ENCODE results near the gene ITFG2. TPM values are rescaled to one million over a fixed set of nuclear protein-coding genes. Genes with fewer than 3 reads are reported as not detected.
A peak's percentile ranks its signal among the peaks of the same experiment; 100 is the strongest.

ITFG2 gene
- total RNA-seq, 4 donors from 2014 or later = 34.5 to 45.0 (median 36.9) TPM

DNA sequence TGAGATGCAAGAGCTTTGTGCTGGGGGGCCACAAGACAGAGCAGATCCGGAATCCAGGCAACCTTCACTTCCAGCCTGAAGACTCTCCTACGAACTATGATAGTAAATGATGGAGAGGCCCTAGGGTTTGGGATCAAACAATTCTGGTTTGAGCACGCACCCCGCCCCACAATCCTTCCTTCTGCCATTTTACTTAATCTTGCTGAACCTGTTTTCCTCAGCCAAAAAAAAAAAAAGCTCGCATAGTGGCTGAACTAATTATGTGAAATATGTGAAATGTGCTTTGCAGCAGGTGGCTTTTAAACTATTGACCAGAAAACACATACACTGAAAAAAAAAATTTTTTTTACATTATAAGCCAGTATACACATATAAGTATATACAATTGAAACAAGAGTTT, 667 bp upstream of the ITFG2 start:
- TF ChIP-seq EP300 (IDR thresholded peaks at IDR 0.05) = no peak
- no peak for TF ChIP-seq POLR2A (IDR thresholded peaks at IDR 0.05)
- TF ChIP-seq, protein P1, sequence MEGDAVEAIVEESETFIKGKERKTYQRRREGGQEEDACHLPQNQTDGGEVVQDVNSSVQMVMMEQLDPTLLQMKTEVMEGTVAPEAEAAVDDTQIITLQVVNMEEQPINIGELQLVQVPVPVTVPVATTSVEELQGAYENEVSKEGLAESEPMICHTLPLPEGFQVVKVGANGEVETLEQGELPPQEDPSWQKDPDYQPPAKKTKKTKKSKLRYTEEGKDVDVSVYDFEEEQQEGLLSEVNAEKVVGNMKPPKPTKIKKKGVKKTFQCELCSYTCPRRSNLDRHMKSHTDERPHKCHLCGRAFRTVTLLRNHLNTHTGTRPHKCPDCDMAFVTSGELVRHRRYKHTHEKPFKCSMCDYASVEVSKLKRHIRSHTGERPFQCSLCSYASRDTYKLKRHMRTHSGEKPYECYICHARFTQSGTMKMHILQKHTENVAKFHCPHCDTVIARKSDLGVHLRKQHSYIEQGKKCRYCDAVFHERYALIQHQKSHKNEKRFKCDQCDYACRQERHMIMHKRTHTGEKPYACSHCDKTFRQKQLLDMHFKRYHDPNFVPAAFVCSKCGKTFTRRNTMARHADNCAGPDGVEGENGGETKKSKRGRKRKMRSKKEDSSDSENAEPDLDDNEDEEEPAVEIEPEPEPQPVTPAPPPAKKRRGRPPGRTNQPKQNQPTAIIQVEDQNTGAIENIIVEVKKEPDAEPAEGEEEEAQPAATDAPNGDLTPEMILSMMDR (IDR thresholded peaks at IDR 0.05) = no peak
- WGBS, 2 donors = 71 to 82% methylated on average over 5 of the region's 5 CpGs
- no peak for DNase-seq (ENCODE audit: low spot score in 2 of 2)
- peak overlapping the region in 3 of 4 donors; percentile 74 to 92 (median 87) for H3K27ac ChIP-seq
- no peaks in the 10 kb centered on the region for H3K9me3 ChIP-seq
- peak overlapping the region in 3 of 4 donors; percentile 49 to 95 (median 69) for H3K4me3 ChIP-seq
- H3K27me3 ChIP-seq = no peaks in the 10 kb centered on the region
- H3K4me1 ChIP-seq = peaks cover 0 to 33% (median 14%) of the 10 kb centered on the region in 4 donors
- peaks cover 0 to 16% (median 0%) of the 10 kb centered on the region in 3 donors for H3K36me3 ChIP-seq

DNA sequence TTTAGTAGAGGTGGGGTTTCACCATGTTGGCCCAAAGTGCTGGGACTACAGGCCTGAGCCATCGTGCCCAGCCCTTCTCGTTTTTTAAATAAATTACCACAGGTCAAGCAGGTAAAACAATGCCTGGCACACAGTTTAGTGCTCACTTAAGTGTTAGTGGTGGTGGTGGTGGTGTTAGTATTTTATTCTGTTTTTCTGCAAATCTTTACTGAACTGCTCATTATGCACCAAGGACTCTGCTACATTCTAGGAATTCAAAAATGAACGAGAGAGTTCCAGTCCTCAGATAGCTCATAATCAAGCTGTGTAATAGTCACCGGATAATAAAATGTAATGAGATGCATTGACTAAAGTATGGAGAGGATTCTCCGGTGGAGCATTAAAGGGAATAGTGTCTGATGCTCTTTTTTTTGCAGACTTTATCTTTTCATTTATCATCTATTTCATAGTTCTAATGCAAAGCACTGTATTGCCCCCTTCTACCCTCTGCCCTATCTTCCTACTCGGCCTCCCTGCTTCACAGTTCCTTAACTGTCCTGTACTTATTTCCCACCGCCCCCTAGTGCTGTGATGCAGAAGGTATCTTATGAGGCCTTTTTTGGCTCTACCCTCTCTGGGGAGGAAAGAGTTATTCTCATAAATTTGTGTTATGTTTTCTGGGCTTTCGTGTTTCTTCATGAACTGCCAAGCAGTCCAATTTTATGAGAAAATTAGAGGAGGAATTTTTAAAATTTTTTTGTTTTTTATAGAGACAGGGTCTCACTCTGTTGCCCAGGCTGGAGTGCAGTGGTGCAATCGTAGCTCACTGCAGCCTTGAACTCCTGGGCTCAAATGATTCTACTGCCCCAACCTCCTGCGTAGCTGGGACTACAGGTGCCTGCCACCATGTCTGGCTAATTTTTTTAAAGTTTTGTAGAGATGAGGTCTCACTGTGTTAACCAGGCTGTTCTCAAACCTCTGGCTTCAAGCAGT, 1.0 kb downstream of the ITFG2 start:
- TF ChIP-seq POLR2A (IDR thresholded peaks at IDR 0.05) (no peak), EP300 (IDR thresholded peaks at IDR 0.05) (no peak)
- TF ChIP-seq, protein P1 (IDR thresholded peaks at IDR 0.05) = peak in 4 of 5 experiments; percentile 34 to 54 (median 48)
- peak overlapping the region; percentile 74 to 92 (median 90) for H3K27ac ChIP-seq
- no peaks in the 10 kb centered on the region for H3K9me3 ChIP-seq
- DNase-seq (ENCODE audit: low spot score in 2 of 2) = peak in 1 of 2 donors; percentile 62
- peak overlapping the region; percentile 37 to 95 (median 59) for H3K4me3 ChIP-seq
- H3K36me3 ChIP-seq = peaks cover 0 to 29% (median 6%) of the 10 kb centered on the region in 3 donors
- H3K27me3 ChIP-seq = no peaks in the 10 kb centered on the region
- H3K4me1 ChIP-seq = peaks cover 0 to 33% (median 14%) of the 10 kb centered on the region in 4 donors
- WGBS, 2 donors = 9 to 11% methylated on average over 10 of the region's 10 CpGs

DNA sequence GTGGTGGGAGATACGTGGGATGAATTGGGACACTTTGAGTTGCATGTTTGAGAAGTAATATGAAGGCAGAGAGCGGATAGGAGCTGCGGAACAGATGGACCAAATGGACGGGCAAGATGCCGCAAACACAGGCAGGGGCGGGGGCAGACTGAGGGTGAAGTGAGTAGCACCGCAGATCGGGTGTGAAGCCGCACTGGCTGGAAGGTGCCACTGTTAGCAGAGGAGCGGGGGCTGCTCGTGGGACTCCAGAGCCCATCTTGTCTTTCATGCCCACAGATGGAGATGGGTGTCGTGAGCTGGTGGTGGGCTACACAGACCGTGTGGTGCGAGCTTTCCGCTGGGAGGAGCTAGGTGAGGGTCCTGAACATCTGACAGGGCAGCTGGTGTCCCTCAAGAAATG, 7.3 kb downstream of the ITFG2 start:
- 88 to 93% methylated on average over 15 of the region's 15 CpGs for WGBS, 2 donors
- TF ChIP-seq EP300 (IDR thresholded peaks at IDR 0.05) (no peak), POLR2A (IDR thresholded peaks at IDR 0.05) (no peak)
- TF ChIP-seq, protein P1 (IDR thresholded peaks at IDR 0.05) = no peak
- no peak overlapping the region for H3K27ac ChIP-seq
- peaks cover 6 to 88% (median 24%) of the 10 kb centered on the region in 3 donors for H3K36me3 ChIP-seq
- H3K4me3 ChIP-seq = no peak overlapping the region
- H3K9me3 ChIP-seq = no peaks in the 10 kb centered on the region
- peaks cover 0 to 18% (median 0%) of the 10 kb centered on the region in 4 donors for H3K4me1 ChIP-seq
- DNase-seq (ENCODE audit: low spot score in 2 of 2) = no peak
- no peaks in the 10 kb centered on the region for H3K27me3 ChIP-seq

DNA sequence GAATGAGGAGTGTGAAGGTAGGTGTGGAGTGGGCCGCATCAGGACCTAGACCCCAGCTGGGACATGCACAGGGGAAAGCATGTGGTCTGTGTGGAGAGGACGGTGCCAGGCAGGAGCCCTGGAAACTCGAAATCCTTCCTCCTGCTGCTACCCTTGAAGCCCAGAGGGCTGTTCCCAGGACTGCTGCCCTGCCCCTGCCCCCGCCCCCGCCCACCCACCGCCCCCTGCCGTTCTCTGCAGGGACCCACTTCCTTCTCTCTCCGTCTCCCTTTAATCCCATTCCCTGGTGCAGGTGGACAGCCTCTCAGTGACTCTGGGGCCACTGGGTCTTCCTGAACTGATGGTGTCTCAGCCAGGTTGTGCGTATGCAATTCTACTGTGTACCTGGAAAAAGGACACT, 8.0 kb downstream of the ITFG2 start:
- 73 to 77% methylated on average over 9 of the region's 9 CpGs for WGBS, 2 donors
- Histone ChIP-seq H3K36me3 (peaks cover 6 to 95% (median 24%) of the 10 kb centered on the region in 3 donors), H3K9me3 (no peaks in the 10 kb centered on the region), H3K4me1 (peaks cover 0 to 18% (median 0%) of the 10 kb centered on the region in 4 donors), H3K27me3 (no peaks in the 10 kb centered on the region), H3K4me3 (no peak overlapping the region), H3K27ac (peak overlapping the region in 1 of 4 donors; percentile 10)
- TF ChIP-seq EP300 (IDR thresholded peaks at IDR 0.05) (no peak), POLR2A (IDR thresholded peaks at IDR 0.05) (no peak)
- TF ChIP-seq, protein P1 (IDR thresholded peaks at IDR 0.05) = no peak
- no peak for DNase-seq (ENCODE audit: low spot score in 2 of 2)

DNA sequence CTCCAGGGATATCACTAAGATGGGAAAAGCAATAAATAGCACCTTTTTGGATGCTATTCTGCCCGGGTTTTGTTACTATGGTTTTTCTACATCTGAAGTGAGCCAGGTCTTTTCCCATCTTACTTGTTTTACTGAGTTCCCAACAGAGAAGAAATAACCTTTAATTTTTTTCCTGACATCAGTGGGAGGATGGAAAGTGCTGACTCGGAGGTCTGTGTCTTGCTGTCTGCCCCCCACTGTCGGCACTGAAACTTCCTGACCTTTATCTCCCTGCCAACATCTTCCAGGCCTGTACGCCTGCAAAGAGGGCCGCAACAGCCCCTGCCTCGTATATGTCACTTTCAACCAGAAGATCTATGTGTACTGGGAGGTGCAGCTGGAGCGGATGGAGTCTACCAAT, 11.0 kb downstream of the ITFG2 start:
- no peaks in the 10 kb centered on the region for H3K27me3 ChIP-seq
- peaks cover 8 to 96% (median 26%) of the 10 kb centered on the region in 3 donors for H3K36me3 ChIP-seq
- H3K4me3 ChIP-seq = no peak overlapping the region
- peak overlapping the region in 2 of 4 donors; percentile 58 to 73 for H3K27ac ChIP-seq
- 47 to 51% methylated on average over 7 of the region's 7 CpGs for WGBS, 2 donors
- TF ChIP-seq EP300 (IDR thresholded peaks at IDR 0.05) = peak in 1 of 2 donors; percentile 14
- TF ChIP-seq, protein P1 (IDR thresholded peaks at IDR 0.05) = no peak
- DNase-seq (ENCODE audit: low spot score in 2 of 2) = no peak
- peaks cover 0 to 17% (median 0%) of the 10 kb centered on the region in 4 donors for H3K4me1 ChIP-seq
- no peaks in the 10 kb centered on the region for H3K9me3 ChIP-seq
